Breast epithelium (tissue), 3 donors: ENCODE results near the gene SPIN2A.

Experiments
- POLR2AphosphoS5 ChIP-seq, 3 donors: sonication (generic); formaldehyde crosslinking; IDR thresholded peaks; one replicate each; pipeline ENCODE4 v1.6.1; 2017; ENCODE audit warnings: antibody characterized with exemption in 3 of 3
- TF ChIP-seq, protein P1 (sequence below), 3 donors: fragments of 450-650 bp; IDR thresholded peaks; one replicate each; pipeline ENCODE4 v1.5.1; 2016 to 2017; ENCODE audit warnings: antibody characterized with exemption in 3 of 3, mild to moderate bottlenecking in 3 of 3, moderate library complexity in 3 of 3

DNA sequence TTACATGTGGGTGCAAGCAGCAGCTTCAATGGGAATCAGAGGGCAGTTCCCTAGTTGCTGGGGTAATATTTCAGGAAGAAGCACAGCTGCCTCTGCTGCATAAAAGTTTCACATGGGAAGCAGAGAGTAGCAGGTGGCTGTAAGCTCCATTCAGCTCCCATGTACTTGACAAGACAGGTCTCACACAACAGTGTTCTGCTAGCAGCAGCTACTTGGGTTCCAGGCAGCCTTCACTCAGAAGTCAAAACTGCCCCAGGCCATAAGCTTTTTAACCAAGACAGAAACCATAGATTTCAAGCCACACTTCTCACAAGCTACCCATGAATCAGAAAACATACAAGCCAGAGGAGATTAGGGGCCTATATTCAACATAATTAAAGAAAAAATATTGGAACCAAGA, 41.4 kb upstream of the SPIN2A start:
- no peak for TF ChIP-seq POLR2AphosphoS5 (IDR thresholded peaks at IDR 0.05)
- TF ChIP-seq, protein P1, sequence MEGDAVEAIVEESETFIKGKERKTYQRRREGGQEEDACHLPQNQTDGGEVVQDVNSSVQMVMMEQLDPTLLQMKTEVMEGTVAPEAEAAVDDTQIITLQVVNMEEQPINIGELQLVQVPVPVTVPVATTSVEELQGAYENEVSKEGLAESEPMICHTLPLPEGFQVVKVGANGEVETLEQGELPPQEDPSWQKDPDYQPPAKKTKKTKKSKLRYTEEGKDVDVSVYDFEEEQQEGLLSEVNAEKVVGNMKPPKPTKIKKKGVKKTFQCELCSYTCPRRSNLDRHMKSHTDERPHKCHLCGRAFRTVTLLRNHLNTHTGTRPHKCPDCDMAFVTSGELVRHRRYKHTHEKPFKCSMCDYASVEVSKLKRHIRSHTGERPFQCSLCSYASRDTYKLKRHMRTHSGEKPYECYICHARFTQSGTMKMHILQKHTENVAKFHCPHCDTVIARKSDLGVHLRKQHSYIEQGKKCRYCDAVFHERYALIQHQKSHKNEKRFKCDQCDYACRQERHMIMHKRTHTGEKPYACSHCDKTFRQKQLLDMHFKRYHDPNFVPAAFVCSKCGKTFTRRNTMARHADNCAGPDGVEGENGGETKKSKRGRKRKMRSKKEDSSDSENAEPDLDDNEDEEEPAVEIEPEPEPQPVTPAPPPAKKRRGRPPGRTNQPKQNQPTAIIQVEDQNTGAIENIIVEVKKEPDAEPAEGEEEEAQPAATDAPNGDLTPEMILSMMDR (IDR thresholded peaks at IDR 0.05) = no peak
